OCI-LY3 (cell line): ENCODE measurements around the gene ZNF689.

Experiments used
- H2AFZ ChIP-seq: fragments of 200-600, 300-600 bp; shearing (Covaris generic); 2 replicates; pipeline ENCODE4 v1.6.0; 2014; ENCODE audit warnings: antibody characterized with exemption, low read depth, low read length
- H3K27ac ChIP-seq: fragments of 200-600, 300-600 bp; sonication (generic); 2 replicates; pipeline ENCODE4 v1.5.1; 2014; ENCODE audit warnings: mild to moderate bottlenecking, low read length, moderate library complexity, mixed read lengths
- H3K27me3 ChIP-seq: fragments of 200-600, 300-600 bp; sonication (generic); 2 replicates; pipeline ENCODE4 v1.6.1; 2014; ENCODE audit warnings: low read depth, low read length, mixed read lengths
- H3K36me3 ChIP-seq: fragments of 200-600, 300-600 bp; sonication (generic); replicated peaks from 2 replicates; pipeline ENCODE3; 2014; ENCODE audit warnings: low read depth, low read length, mixed read lengths
- H3K4me1 ChIP-seq: fragments of 300-600, 200-600 bp; sonication (generic); 2 replicates; pipeline ENCODE4 v1.6.1; 2014; ENCODE audit warnings: low read length, mixed read lengths
- H3K4me2 ChIP-seq: fragments of 200-600, 300-600 bp; sonication (generic); 2 replicates; pipeline ENCODE4 v1.6.1; 2014; ENCODE audit warnings: low read length, mixed read lengths
- H3K4me3 ChIP-seq: fragments of 300-600, 200-600 bp; sonication (generic); 2 replicates; pipeline ENCODE4 v1.5.1; 2014; ENCODE audit warnings: antibody characterized with exemption, mild to moderate bottlenecking, low read length, moderate library complexity
- H3K79me2 ChIP-seq: fragments of 300-600, 200-600 bp; shearing (Covaris generic); 2 replicates; pipeline ENCODE4 v1.6.1; 2014; ENCODE audit warnings: mild to moderate bottlenecking, low read length, mixed read lengths
- H3K9ac ChIP-seq: fragments of 300-600, 200-600 bp; shearing (Covaris generic); 2 replicates; pipeline ENCODE4 v1.6.0; 2014; ENCODE audit warnings: mild to moderate bottlenecking, low read length, moderate library complexity
- H3K9me3 ChIP-seq: fragments of 200-600, 300-600 bp; shearing (Covaris generic); 2 replicates; pipeline ENCODE4 v1.6.1; 2014; ENCODE audit warnings: low read length, mixed read lengths; ENCODE audit not compliant: insufficient read depth
- H4K20me1 ChIP-seq: fragments of 200-600, 300-600 bp; sonication (generic); 2 replicates; pipeline ENCODE4 v1.6.1; 2016; ENCODE audit warnings: low read length, mixed read lengths; ENCODE audit not compliant: insufficient read depth
- EZH2phosphoT487 ChIP-seq: fragments of 200-600 bp; shearing (Covaris generic); IDR thresholded peaks from 2 replicates; pipeline ENCODE4 v1.6.1; 2018; ENCODE audit warnings: antibody characterized with exemption, mixed run types, low read depth
- TF ChIP-seq, protein P1 (sequence below): fragments of 200-600, 300-600 bp; sonication (generic); IDR thresholded peaks from 2 replicates; pipeline ENCODE4 v1.5.1; 2014; ENCODE audit warnings: antibody characterized with exemption, low read length, low read depth

The ZNF689 gene

DNA sequence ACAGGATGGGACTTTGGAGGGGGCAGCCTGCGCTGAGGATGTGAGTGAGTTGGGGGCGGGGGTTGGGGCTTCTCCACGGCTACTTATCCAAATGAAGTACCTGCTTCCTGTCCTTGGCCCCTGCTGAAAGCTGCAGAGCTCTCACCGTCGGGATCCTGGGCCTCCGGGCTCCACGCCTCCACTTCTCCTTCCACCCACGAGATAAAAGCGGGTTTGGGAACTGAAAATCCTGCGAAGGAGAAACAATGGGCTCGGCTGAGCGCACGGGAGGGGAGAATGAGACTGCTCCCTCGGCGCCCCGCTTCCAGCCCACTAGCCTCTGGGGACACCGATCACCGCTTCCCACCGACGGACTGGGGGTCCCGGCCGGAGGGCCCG, 25.2 kb downstream of the ZNF689 start:
- TF ChIP-seq, protein P1, sequence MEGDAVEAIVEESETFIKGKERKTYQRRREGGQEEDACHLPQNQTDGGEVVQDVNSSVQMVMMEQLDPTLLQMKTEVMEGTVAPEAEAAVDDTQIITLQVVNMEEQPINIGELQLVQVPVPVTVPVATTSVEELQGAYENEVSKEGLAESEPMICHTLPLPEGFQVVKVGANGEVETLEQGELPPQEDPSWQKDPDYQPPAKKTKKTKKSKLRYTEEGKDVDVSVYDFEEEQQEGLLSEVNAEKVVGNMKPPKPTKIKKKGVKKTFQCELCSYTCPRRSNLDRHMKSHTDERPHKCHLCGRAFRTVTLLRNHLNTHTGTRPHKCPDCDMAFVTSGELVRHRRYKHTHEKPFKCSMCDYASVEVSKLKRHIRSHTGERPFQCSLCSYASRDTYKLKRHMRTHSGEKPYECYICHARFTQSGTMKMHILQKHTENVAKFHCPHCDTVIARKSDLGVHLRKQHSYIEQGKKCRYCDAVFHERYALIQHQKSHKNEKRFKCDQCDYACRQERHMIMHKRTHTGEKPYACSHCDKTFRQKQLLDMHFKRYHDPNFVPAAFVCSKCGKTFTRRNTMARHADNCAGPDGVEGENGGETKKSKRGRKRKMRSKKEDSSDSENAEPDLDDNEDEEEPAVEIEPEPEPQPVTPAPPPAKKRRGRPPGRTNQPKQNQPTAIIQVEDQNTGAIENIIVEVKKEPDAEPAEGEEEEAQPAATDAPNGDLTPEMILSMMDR = no peak
- TF ChIP-seq EZH2phosphoT487 = no peak
- Histone ChIP-seq H3K36me3 (no peaks in the 10 kb centered on the region), H3K79me2 (no peaks in the 10 kb centered on the region), H2AFZ (no peak overlapping the region), H3K9me3 (no peaks in the 10 kb centered on the region), H3K27ac (no peak overlapping the region), H3K9ac (no peak overlapping the region), H3K4me3 (no peak overlapping the region), H3K4me1 (no peaks in the 10 kb centered on the region), H4K20me1 (no peaks in the 10 kb centered on the region), H3K27me3 (no peaks in the 10 kb centered on the region), H3K4me2 (no peak overlapping the region)

- Histone ChIP-seq H3K27me3 (no peaks in the 10 kb centered on the region), H3K9me3 (no peaks in the 10 kb centered on the region), H3K27ac (no peak overlapping the region), H3K4me3 (no peak overlapping the region), H3K36me3 (no peaks in the 10 kb centered on the region), H3K79me2 (no peaks in the 10 kb centered on the region), H3K4me2 (no peak overlapping the region), H3K9ac (no peak overlapping the region), H2AFZ (no peak overlapping the region), H4K20me1 (no peaks in the 10 kb centered on the region), H3K4me1 (no peaks in the 10 kb centered on the region)
- TF ChIP-seq EZH2phosphoT487 = no peak
- TF ChIP-seq, protein P1 = no peak
Observed at GRCh38 chr16:30582611-30583340, 27.4 kb downstream of the ZNF689 start.

GRCh38 chr16:30581457-30581856, 28.7 kb downstream of the ZNF689 start:
- no peaks in the 10 kb centered on the region for H3K36me3 ChIP-seq
- H3K4me2 ChIP-seq = no peak overlapping the region
- H3K27ac ChIP-seq = no peak overlapping the region

DNA sequence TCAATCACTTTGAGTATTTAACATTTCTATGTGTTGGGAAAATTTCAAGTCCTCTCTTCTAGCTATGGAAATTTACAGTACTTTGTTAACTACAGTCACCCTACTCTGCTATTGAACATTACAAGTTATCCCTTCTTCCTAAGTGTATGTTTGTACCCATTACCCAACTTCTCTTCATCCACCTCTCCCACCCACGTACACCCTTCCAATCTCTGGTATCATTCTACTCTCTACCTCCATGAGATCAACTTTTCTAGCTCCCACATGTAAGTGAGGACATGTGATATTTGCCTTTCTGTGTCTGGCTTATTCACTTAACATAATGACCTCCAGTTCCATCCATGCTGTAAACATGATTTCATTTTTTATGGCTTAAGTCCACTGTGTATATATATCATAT, 35.5 kb downstream of the ZNF689 start:
- Histone ChIP-seq H3K79me2 (0 out of 2 replicates have a peak, but pooled peaks cover 5% of the 10 kb centered on the region), H3K27ac (no peak overlapping the region), H3K36me3 (no peaks in the 10 kb centered on the region), H4K20me1 (no peaks in the 10 kb centered on the region), H3K4me3 (no peak overlapping the region), H3K9ac (no peak overlapping the region), H3K4me2 (no peak overlapping the region), H3K4me1 (peaks cover 9% of the 10 kb centered on the region; the same call in 1 of the 2 replicates), H3K9me3 (no peaks in the 10 kb centered on the region), H3K27me3 (no peaks in the 10 kb centered on the region), H2AFZ (no peak overlapping the region)
- TF ChIP-seq, protein P1 = no peak
- TF ChIP-seq EZH2phosphoT487 = no peak

More at GRCh38 chr16:30581457-30581856, 28.7 kb downstream of the ZNF689 start:
- H4K20me1 ChIP-seq = no peaks in the 10 kb centered on the region
- no peak overlapping the region for H3K9ac ChIP-seq
- H2AFZ ChIP-seq = no peak overlapping the region
- H3K27me3 ChIP-seq = no peaks in the 10 kb centered on the region
- H3K9me3 ChIP-seq = no peaks in the 10 kb centered on the region
- H3K4me1 ChIP-seq = no peaks in the 10 kb centered on the region
- H3K4me3 ChIP-seq = no peak overlapping the region
- TF ChIP-seq EZH2phosphoT487 = no peak
- TF ChIP-seq, protein P1 = no peak
- no peaks in the 10 kb centered on the region for H3K79me2 ChIP-seq
